ENCODE results near the gene KATNB1. TPM values are rescaled to one million over a fixed set of nuclear protein-coding genes. Genes with fewer than 3 reads are reported as not detected.

KATNB1 gene
- total RNA-seq, 4 donors from 2014 or later = 30.6 to 54.9 (median 41.1) TPM

- peak in 1 of 2 donors; percentile 89 for DNase-seq (ENCODE audit: low spot score in 2 of 2)
- H3K4me3 ChIP-seq (ENCODE audit: low read depth, poor library complexity, severe bottlenecking) = no peak overlapping the region
- 73 to 74% methylated on average over 24 of the region's 24 CpGs for WGBS, 2 donors
- intact Hi-C loops (cut with DNase I; ENCODE audit: low total_unique reads) = no loop called here
- TF ChIP-seq POLR2A (IDR thresholded peaks at IDR 0.05) = no peak
- TF ChIP-seq CTCF (IDR thresholded peaks at IDR 0.05) = no peak
Measured at GRCh38 chr16:57740423-57741071, 5.0 kb downstream of the KATNB1 start.

GRCh38 chr16:57741660-57742191 lies 6.2 kb downstream of the KATNB1 start:
- no peak overlapping the region for H3K4me3 ChIP-seq (ENCODE audit: low read depth, poor library complexity, severe bottlenecking)
- whole genome bisulfite sequencing, 2 donors = 42 to 63% methylated on average over 14 to 16 of the region's 16 CpGs
- intact Hi-C loops (cut with DNase I; ENCODE audit: low total_unique reads) = no loop called here
- DNase-seq (ENCODE audit: low spot score in 2 of 2) = no peak
- TF ChIP-seq CTCF (IDR thresholded peaks at IDR 0.05) (no peak), POLR2A (IDR thresholded peaks at IDR 0.05) (no peak)

- no peak for DNase-seq (ENCODE audit: low spot score in 2 of 2)
- no peak overlapping the region for H3K4me3 ChIP-seq (ENCODE audit: low read depth, poor library complexity, severe bottlenecking)
- no peak for TF ChIP-seq CTCF (IDR thresholded peaks at IDR 0.05)
- TF ChIP-seq POLR2A (IDR thresholded peaks at IDR 0.05) = no peak
- WGBS, 2 donors = 49 to 53% methylated on average over 4 of the region's 4 CpGs
- intact Hi-C loops (cut with DNase I; ENCODE audit: low total_unique reads) = no loop called here
Measured at GRCh38 chr16:57742543-57742942, 7.0 kb downstream of the KATNB1 start.

- H3K4me3 ChIP-seq (ENCODE audit: low read depth, poor library complexity, severe bottlenecking) = no peak overlapping the region
- TF ChIP-seq CTCF (IDR thresholded peaks at IDR 0.05) (no peak), POLR2A (IDR thresholded peaks at IDR 0.05) (no peak)
- intact Hi-C loops (cut with DNase I; ENCODE audit: low total_unique reads) = no loop called here
- WGBS, 2 donors = 84 to 90% methylated on average over 10 of the region's 10 CpGs
- no peak for DNase-seq (ENCODE audit: low spot score in 2 of 2)
Measured at GRCh38 chr16:57743458-57743857, 7.9 kb downstream of the KATNB1 start.

GRCh38 chr16:57743886-57744641 lies 8.5 kb downstream of the KATNB1 start:
- 86 to 95% methylated on average over 11 to 20 of the region's 23 CpGs for WGBS, 2 donors
- H3K4me3 ChIP-seq (ENCODE audit: low read depth, poor library complexity, severe bottlenecking) = no peak overlapping the region
- intact Hi-C loops (cut with DNase I; ENCODE audit: low total_unique reads) = no loop called here
- TF ChIP-seq POLR2A (IDR thresholded peaks at IDR 0.05) (no peak), CTCF (IDR thresholded peaks at IDR 0.05) (no peak)
- no peak for DNase-seq (ENCODE audit: low spot score in 2 of 2)

All from lower leg skin (tissue), 4 donors.